ENCODE results near the gene CABLES2.

DNA sequence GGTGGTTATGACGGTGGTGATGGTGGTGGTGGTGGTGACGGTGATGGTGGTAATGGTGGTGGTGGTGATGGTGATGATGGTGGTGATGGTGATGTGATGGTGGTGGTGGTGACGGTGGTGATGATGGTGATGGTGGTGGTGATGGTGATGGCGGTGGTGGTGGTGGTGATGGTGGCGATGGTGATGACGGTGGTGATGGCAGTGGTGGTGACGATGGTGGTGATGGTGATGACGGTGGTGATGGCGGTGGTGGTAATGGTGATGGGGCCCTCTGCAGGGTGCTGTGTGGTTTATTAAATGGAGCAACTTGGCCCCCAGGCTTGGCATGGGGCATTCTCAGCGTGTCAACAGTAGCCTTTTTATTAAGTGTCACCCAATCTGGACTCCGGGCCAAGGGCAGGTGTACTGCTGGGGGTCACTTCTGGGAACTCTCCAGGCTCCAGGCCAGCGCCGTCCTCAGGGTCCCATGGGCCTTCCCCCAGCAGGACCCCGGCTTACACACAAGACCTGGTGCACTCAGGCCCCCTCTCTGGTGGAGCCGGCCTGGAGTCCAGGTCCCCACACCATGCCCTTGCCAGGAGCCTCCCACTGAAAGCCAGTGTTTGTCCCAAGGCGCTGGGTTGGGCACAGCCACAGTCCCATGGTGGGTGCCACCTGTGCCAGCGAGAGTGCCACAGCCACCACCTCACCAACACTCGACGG, 8.8 kb downstream of the CABLES2 start:
- no peak for TF ChIP-seq CTCF (conservative IDR thresholded peaks at IDR 0.05 in 1 of 2, IDR thresholded peaks at IDR 0.05 in 1 of 2; ENCODE audit: extremely low read depth in 1 of 2, insufficient read depth in 1 of 2, low read depth in 1 of 2, low read length in 2 of 2)
- no peak for TF ChIP-seq EZH2 (IDR thresholded peaks at IDR 0.05; ENCODE audit: borderline replicate concordance, low read length)
